ENCODE results near the gene ZFP36L1. TPM values are rescaled to one million over a fixed set of nuclear protein-coding genes. Genes with fewer than 3 reads are reported as not detected.
A peak's percentile ranks its signal among the peaks of the same experiment; 100 is the strongest.

Gene ZFP36L1
- total RNA-seq, 2 donors from 2014 or later: 233 to 326 TPM

DNA sequence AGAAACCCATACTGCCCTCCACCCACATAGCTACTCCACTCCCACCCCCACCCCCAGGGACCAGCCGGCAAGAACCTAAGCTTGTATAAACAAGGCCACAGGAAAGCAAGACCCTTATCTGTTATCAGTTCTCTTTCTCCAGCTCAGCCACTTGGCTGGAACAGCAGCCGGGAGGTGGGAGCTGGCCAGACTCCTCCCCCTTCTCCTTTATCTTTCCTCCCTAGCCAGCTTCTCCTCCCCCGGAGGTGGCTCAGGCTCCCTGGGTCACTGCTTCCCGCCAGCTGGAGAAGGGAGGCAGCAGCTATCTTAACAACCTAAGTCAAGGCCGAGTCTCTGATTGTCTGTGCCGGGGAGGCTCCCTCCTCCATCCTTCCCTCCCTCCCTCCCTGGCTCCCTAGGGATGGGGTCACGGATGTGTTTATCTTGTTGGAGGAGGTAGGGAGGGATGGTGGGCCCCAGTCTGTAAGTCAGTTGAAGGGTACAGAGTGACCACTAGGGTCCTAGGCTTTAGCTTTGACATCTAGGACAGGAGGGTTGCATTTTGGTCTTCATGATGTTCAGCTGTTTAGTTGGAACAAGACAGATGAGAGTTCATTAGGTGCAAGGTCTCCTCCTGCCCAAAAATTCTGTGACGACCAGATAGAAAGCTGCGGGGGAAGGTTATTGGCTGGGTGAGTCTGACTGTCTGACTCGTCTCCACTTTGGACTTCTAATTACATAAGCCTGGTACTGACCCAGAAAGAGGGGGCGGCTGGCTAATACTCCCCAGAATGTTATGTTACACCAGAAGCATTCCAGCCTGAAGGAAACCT, 29.7 kb downstream of the ZFP36L1 start:
- TF ChIP-seq, protein P1, sequence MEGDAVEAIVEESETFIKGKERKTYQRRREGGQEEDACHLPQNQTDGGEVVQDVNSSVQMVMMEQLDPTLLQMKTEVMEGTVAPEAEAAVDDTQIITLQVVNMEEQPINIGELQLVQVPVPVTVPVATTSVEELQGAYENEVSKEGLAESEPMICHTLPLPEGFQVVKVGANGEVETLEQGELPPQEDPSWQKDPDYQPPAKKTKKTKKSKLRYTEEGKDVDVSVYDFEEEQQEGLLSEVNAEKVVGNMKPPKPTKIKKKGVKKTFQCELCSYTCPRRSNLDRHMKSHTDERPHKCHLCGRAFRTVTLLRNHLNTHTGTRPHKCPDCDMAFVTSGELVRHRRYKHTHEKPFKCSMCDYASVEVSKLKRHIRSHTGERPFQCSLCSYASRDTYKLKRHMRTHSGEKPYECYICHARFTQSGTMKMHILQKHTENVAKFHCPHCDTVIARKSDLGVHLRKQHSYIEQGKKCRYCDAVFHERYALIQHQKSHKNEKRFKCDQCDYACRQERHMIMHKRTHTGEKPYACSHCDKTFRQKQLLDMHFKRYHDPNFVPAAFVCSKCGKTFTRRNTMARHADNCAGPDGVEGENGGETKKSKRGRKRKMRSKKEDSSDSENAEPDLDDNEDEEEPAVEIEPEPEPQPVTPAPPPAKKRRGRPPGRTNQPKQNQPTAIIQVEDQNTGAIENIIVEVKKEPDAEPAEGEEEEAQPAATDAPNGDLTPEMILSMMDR (IDR thresholded peaks at IDR 0.05): no peak
- Histone ChIP-seq H3K4me1 (ENCODE audit: control insufficient read depth in 1 of 2, low read depth in 2 of 2) (peaks cover 12 to 21% of the 10 kb centered on the region in 2 donors), H3K9me3 (no peaks in the 10 kb centered on the region), H3K4me3 (no peak overlapping the region), H3K27me3 (replicated peaks; ENCODE audit: insufficient read depth) (no peaks in the 10 kb centered on the region), H3K36me3 (no peaks in the 10 kb centered on the region), H3K27ac (peak overlapping the region; percentile 13 to 47)
- no peak for ATAC-seq (ENCODE audit: insufficient number of reproducible peaks, low FRiP score, low read depth)
- DNase-seq (ENCODE audit: low spot score): no peak

DNA sequence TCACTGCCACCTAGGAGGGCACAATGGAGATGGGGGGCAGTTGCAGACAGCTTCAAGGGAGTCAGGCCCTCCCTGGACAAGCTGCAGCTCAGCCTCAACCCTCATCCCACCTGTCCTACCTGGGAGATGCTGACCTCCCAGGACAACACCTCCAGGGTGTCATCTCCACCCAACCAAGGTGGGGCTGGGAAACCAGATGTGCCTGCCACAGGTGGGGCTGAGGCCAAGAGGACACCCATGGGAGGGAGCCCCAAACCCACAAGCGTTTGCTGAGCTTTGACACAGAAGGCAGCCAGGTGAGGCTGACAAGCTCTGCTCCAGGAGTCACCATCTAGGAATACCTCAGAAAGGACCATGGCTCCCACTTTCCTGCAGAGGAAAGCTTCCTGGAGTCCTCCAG, 31.5 kb downstream of the ZFP36L1 start:
- H3K27ac ChIP-seq: no peak overlapping the region
- TF ChIP-seq, protein P1 (IDR thresholded peaks at IDR 0.05): no peak
- H3K4me1 ChIP-seq (ENCODE audit: control insufficient read depth in 1 of 2, low read depth in 2 of 2): peaks cover 19 to 31% of the 10 kb centered on the region in 2 donors

DNA sequence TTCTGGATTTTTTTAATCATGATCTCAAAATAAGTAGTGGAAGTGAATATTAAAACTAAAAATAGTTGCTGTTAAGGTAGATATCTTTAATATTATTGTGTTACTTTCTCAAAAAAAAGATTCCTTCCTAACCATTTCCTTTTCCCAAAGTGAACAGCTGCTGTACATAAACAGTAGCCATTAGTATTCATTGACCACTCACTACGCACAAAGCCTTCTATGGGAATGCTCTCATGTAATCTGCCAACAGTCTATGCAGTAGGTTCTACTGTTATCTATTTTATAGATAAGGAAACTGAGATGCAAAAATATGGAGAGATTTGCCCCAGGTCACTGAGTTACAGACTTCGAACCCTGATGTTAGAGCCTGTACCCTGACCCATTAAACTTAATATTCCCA, 32.1 kb downstream of the ZFP36L1 start:
- Histone ChIP-seq H3K4me1 (ENCODE audit: control insufficient read depth in 1 of 2, low read depth in 2 of 2) (peaks cover 19 to 31% of the 10 kb centered on the region in 2 donors), H3K4me3 (no peak overlapping the region), H3K27ac (no peak overlapping the region), H3K36me3 (no peaks in the 10 kb centered on the region), H3K27me3 (replicated peaks; ENCODE audit: insufficient read depth) (no peaks in the 10 kb centered on the region), H3K9me3 (no peaks in the 10 kb centered on the region)
- DNase-seq (ENCODE audit: low spot score) (no peak), ATAC-seq (ENCODE audit: insufficient number of reproducible peaks, low FRiP score, low read depth) (no peak)
- TF ChIP-seq, protein P1 (IDR thresholded peaks at IDR 0.05): no peak

More for the DNA sequence above, 31.5 kb downstream of the ZFP36L1 start:
- DNase-seq (ENCODE audit: low spot score): no peak
- Histone ChIP-seq H3K27me3 (replicated peaks; ENCODE audit: insufficient read depth) (no peaks in the 10 kb centered on the region), H3K9me3 (no peaks in the 10 kb centered on the region), H3K4me3 (no peak overlapping the region), H3K36me3 (no peaks in the 10 kb centered on the region)
- ATAC-seq (ENCODE audit: insufficient number of reproducible peaks, low FRiP score, low read depth): no peak

- Histone ChIP-seq H3K36me3 (no peaks in the 10 kb centered on the region), H3K4me1 (ENCODE audit: control insufficient read depth in 1 of 2, low read depth in 2 of 2) (peaks cover 19 to 31% of the 10 kb centered on the region in 2 donors), H3K27me3 (replicated peaks; ENCODE audit: insufficient read depth) (no peaks in the 10 kb centered on the region), H3K9me3 (no peaks in the 10 kb centered on the region), H3K4me3 (no peak overlapping the region), H3K27ac (no peak overlapping the region)
- DNase-seq (ENCODE audit: low spot score) (no peak), ATAC-seq (ENCODE audit: insufficient number of reproducible peaks, low FRiP score, low read depth) (no peak)
- TF ChIP-seq, protein P1 (IDR thresholded peaks at IDR 0.05): no peak
Observed at GRCh38 chr14:68759937-68760336, 32.9 kb downstream of the ZFP36L1 start.

- ATAC-seq (ENCODE audit: insufficient number of reproducible peaks, low FRiP score, low read depth) (no peak), DNase-seq (ENCODE audit: low spot score) (no peak)
- Histone ChIP-seq H3K4me1 (ENCODE audit: control insufficient read depth in 1 of 2, low read depth in 2 of 2) (peaks cover 19 to 30% of the 10 kb centered on the region in 2 donors), H3K27me3 (replicated peaks; ENCODE audit: insufficient read depth) (no peaks in the 10 kb centered on the region), H3K9me3 (no peaks in the 10 kb centered on the region), H3K36me3 (no peaks in the 10 kb centered on the region), H3K27ac (no peak overlapping the region), H3K4me3 (no peak overlapping the region)
- TF ChIP-seq, protein P1 (IDR thresholded peaks at IDR 0.05): no peak
Observed at GRCh38 chr14:68759017-68759560, 33.8 kb downstream of the ZFP36L1 start.

All from thoracic aorta (tissue), 2 donors.